GM12891 (cell line): ENCODE results near the gene DYNC1I1.

Experiments used
- POLR2A ChIP-seq: IDR thresholded peaks from 2 replicates; pipeline ENCODE4 v1.6.1; 2011; ENCODE audit warnings: low read depth, low read length, control low read depth
- TAF1 ChIP-seq: IDR thresholded peaks from 2 replicates; pipeline ENCODE4 v1.6.1; 2011; ENCODE audit warnings: low read depth, low read length, control low read depth

DNA sequence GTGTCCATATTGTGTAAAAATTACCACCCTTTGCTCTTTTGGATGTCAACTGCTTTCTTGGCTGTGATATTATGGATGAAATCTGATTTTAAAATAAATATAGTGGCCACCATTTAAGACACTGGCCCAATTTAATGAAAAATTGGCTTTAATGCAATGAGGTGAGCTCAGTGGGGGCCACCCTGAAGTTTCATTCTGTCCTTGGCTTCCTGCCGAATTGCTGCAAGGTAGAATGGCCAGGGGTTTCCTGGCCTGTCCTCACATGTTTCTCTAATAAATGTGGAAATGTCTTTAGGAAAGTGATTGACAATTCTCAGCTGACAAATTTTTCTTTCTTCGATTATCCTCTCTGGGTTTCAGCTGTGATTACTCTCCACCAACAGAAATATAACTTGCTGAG lies 36.0 kb downstream of the DYNC1I1 start:
- no peak for TF ChIP-seq POLR2A
- no peak for TF ChIP-seq TAF1
